Liver (tissue), 9 donors: Measurements from ENCODE around the gene SLC34A3. TPM values are rescaled to one million over a fixed set of nuclear protein-coding genes. Genes with fewer than 3 reads are reported as not detected.

Source experiments
- DNase-seq: peaks from one replicate; pipeline ENCODE4 v3.0.0-alpha.2; 2017; ENCODE audit warnings: low spot score
- H3K27ac ChIP-seq, 2 donors: one replicate each; pipeline ENCODE4 v1.7.0; 2013; ENCODE audit warnings: inconsistent platforms in 2 of 2, low read length in 2 of 2, control low read depth in 1 of 2, low read depth in 1 of 2, mild to moderate bottlenecking in 1 of 2
- H3K27me3 ChIP-seq, 4 donors: one replicate each; pipeline versions ENCODE4 v1.6.1 to v1.7.0; 2013; ENCODE audit warnings: low read length in 3 of 4, inconsistent platforms in 1 of 4, mild to moderate bottlenecking in 1 of 4, moderate library complexity in 1 of 4; ENCODE audit not compliant: control insufficient read depth in 4 of 4, insufficient read depth in 4 of 4
- H3K36me3 ChIP-seq, 4 donors: one replicate each; pipeline versions ENCODE4 v1.6.1 to v1.7.0; 2013; ENCODE audit warnings: low read length in 3 of 4, mild to moderate bottlenecking in 3 of 4, low read depth in 1 of 4, moderate library complexity in 1 of 4; ENCODE audit not compliant: control insufficient read depth in 4 of 4, insufficient read depth in 3 of 4
- H3K4me1 ChIP-seq, 4 donors: one replicate each; pipeline versions ENCODE4 v1.6.1 to v1.7.0; 2013; ENCODE audit warnings: low read length in 3 of 4, mild to moderate bottlenecking in 3 of 4, moderate library complexity in 1 of 4; ENCODE audit not compliant: control insufficient read depth in 4 of 4, insufficient read depth in 4 of 4
- H3K4me3 ChIP-seq, 3 donors: one replicate each; pipeline versions ENCODE4 v1.6.1 to v1.7.0; 2013; ENCODE audit warnings: low read length in 3 of 3, control low read depth in 1 of 3, low read depth in 1 of 3, mild to moderate bottlenecking in 1 of 3
- H3K9ac ChIP-seq, 2 donors: one replicate each; pipeline ENCODE4 v1.7.0; 2013; ENCODE audit warnings: low read length in 2 of 2, mild to moderate bottlenecking in 2 of 2, moderate library complexity in 2 of 2, control low read depth in 1 of 2, low read depth in 1 of 2
- H3K9me3 ChIP-seq, 4 donors: one replicate each; pipeline versions ENCODE4 v1.6.1 to v1.7.0; 2013; ENCODE audit warnings: low read length in 3 of 4; ENCODE audit not compliant: control insufficient read depth in 4 of 4
- EGR1 ChIP-seq, 2 donors: IDR thresholded peaks; 2 replicates each; pipeline ENCODE4 v1.6.1; 2016 to 2018; ENCODE audit warnings: antibody characterized with exemption in 2 of 2, low read depth in 2 of 2
- FOXA1 ChIP-seq: IDR thresholded peaks from 2 replicates; pipeline ENCODE4 v1.6.1; 2016; ENCODE audit warnings: antibody characterized with exemption
- FOXA2 ChIP-seq: IDR thresholded peaks from 2 replicates; pipeline ENCODE4 v1.6.1; 2016; ENCODE audit warnings: antibody characterized with exemption
- GABPA ChIP-seq, 2 donors: IDR thresholded peaks in 1 of 2; conservative IDR thresholded peaks in 1 of 2; 2 replicates each; pipeline ENCODE4 v1.6.1; 2016; ENCODE audit warnings: antibody characterized with exemption in 2 of 2, mild to moderate bottlenecking in 1 of 2, moderate library complexity in 1 of 2
- HNF4A ChIP-seq, 2 donors: conservative IDR thresholded peaks; 2 replicates each; pipeline ENCODE4 v1.6.1; 2016; ENCODE audit warnings: antibody characterized with exemption in 2 of 2, mild to moderate bottlenecking in 2 of 2
- HNF4G ChIP-seq: IDR thresholded peaks from 2 replicates; pipeline ENCODE4 v1.6.1; 2016; ENCODE audit warnings: antibody characterized with exemption
- JUND ChIP-seq, 2 donors: IDR thresholded peaks; 2 replicates each; pipeline ENCODE4 v1.6.1; 2016; ENCODE audit warnings: antibody characterized with exemption in 2 of 2
- RAD21 ChIP-seq, 2 donors: IDR thresholded peaks; 2 replicates each; pipeline ENCODE4 v1.6.1; 2016; ENCODE audit warnings: antibody characterized with exemption in 2 of 2, mild to moderate bottlenecking in 2 of 2
- RXRA ChIP-seq, 2 donors: IDR thresholded peaks; 2 replicates each; pipeline ENCODE4 v1.6.1; 2017 to 2018; ENCODE audit warnings: antibody characterized with exemption in 2 of 2, mild to moderate bottlenecking in 1 of 2
- SP1 ChIP-seq: IDR thresholded peaks from 2 replicates; pipeline ENCODE4 v1.6.1; 2018; ENCODE audit warnings: antibody characterized with exemption, mild to moderate bottlenecking
- TAF1 ChIP-seq: conservative IDR thresholded peaks from 2 replicates; pipeline ENCODE4 v1.6.1; 2016; ENCODE audit warnings: antibody characterized with exemption, mild to moderate bottlenecking
- YY1 ChIP-seq: IDR thresholded peaks from 2 replicates; pipeline ENCODE4 v1.6.1; 2016; ENCODE audit warnings: antibody characterized with exemption, mild to moderate bottlenecking
- WGBS: extraction: QIAGEN DNeasy Blood & Tissue Kit; methylation state at CpG from one replicate; pipeline ENCODE4 v1.1.7; 2013; 5-methylcytosine and 5-hydroxymethylcytosine counted together
- polyA plus RNA-seq, 2 donors: library from polyadenylated mRNA; stranded (reverse) in 1 of 2; unstranded in 1 of 2; fragments of 200-250 nt in 1 of 2; fragments of >200 nt in 1 of 2; fragmentation: Nextera tagmentation in 1 of 2; extraction: Ambion mirVana in 1 of 2; gene quantifications; one replicate each; pipeline versions ENCODE4 v1.2.1 to v1.2.3, GENCODE V29; 2013 to 2015
- total RNA-seq, 2 donors: library from RNA; depleted of rRNA; stranded (reverse); fragments of >200 nt; gene quantifications; one replicate each; pipeline ENCODE4 v1.2.3, GENCODE V29; 2014
- TF ChIP-seq, protein P1 (sequence below): IDR thresholded peaks from 2 replicates; pipeline ENCODE4 v1.6.1; 2016; ENCODE audit warnings: antibody characterized with exemption
- TF ChIP-seq, protein P2 (sequence below): fragments of 150-350 bp; IDR thresholded peaks from 2 replicates; pipeline ENCODE4 v1.5.1; 2017; ENCODE audit warnings: improper control_type of control experiment, low read depth, low read length; ENCODE audit not compliant: missing input control
- TF ChIP-seq, protein P3 (sequence below): IDR thresholded peaks from 2 replicates; pipeline ENCODE4 v1.6.1; 2016; ENCODE audit warnings: antibody characterized with exemption
- TF ChIP-seq, protein P4 (sequence below): IDR thresholded peaks from 2 replicates; pipeline ENCODE4 v1.6.1; 2016; ENCODE audit warnings: antibody characterized with exemption
- donor health status: healthy.
- donor health status: healthy.
- donor health status: healthy.
- donor health status: healthy.
- donor health status: healthy.

Gene SLC34A3
- total and polyA plus RNA-seq, 4 donors, result not detected

DNA sequence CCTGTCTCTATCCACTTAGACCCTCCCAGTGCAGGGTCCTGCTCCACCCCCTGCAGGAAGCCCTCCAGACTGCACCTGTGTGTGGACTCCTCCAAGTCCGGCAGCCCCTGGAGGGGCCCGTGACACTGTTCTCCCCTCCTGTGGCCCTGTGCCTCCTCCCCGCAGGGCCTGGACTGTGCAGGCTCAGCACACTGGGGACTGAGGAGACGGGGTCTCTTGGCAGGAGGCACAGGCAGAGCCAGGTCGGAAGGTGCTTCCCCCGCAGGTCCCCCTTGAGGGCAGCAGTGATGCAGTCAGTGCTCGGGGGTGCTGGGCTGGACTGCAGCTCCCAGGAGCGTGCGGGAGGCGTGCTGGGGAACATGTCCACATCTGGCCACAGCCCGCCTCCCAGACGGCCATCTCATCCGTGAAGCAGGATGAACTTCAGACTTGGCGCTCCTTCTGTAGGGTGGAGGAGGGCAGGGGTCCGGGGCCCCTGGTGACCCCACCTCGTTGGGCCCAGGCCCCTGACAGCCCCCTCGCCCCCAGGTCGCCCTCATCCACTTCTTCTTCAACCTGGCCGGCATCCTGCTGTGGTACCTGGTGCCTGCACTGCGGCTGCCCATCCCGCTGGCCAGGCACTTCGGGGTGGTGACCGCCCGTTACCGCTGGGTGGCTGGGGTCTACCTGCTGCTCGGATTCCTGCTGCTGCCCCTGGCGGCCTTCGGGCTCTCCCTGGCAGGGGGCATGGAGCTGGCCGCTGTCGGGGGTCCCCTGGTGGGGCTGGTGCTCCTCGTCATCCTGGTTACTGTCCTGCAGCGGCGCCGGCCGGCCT is 4.9 kb downstream of the SLC34A3 start:
- Histone ChIP-seq H3K27ac (no peak overlapping the region), H3K27me3 (no peaks in the 10 kb centered on the region), H3K9ac (no peak overlapping the region), H3K4me3 (no peak overlapping the region), H3K36me3 (no peaks in the 10 kb centered on the region), H3K9me3 (no peaks in the 10 kb centered on the region), H3K4me1 (peaks cover 5 to 26% (median 8%) of the 10 kb centered on the region in 4 donors)
- no peak for TF ChIP-seq EGR1 (IDR thresholded peaks at IDR 0.05; ENCODE audit: low read depth in 2 of 2)
- TF ChIP-seq HNF4A (conservative IDR thresholded peaks at IDR 0.05), result no peak
- TF ChIP-seq RAD21 (IDR thresholded peaks at IDR 0.05), result no peak
- TF ChIP-seq, protein P1, sequence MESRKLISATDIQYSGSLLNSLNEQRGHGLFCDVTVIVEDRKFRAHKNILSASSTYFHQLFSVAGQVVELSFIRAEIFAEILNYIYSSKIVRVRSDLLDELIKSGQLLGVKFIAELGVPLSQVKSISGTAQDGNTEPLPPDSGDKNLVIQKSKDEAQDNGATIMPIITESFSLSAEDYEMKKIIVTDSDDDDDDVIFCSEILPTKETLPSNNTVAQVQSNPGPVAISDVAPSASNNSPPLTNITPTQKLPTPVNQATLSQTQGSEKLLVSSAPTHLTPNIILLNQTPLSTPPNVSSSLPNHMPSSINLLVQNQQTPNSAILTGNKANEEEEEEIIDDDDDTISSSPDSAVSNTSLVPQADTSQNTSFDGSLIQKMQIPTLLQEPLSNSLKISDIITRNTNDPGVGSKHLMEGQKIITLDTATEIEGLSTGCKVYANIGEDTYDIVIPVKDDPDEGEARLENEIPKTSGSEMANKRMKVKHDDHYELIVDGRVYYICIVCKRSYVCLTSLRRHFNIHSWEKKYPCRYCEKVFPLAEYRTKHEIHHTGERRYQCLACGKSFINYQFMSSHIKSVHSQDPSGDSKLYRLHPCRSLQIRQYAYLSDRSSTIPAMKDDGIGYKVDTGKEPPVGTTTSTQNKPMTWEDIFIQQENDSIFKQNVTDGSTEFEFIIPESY, result no peak
- no peak for TF ChIP-seq TAF1
- no peak for DNase-seq
- WGBS, result 63% methylated on average over 35 of the region's 35 CpGs

DNA sequence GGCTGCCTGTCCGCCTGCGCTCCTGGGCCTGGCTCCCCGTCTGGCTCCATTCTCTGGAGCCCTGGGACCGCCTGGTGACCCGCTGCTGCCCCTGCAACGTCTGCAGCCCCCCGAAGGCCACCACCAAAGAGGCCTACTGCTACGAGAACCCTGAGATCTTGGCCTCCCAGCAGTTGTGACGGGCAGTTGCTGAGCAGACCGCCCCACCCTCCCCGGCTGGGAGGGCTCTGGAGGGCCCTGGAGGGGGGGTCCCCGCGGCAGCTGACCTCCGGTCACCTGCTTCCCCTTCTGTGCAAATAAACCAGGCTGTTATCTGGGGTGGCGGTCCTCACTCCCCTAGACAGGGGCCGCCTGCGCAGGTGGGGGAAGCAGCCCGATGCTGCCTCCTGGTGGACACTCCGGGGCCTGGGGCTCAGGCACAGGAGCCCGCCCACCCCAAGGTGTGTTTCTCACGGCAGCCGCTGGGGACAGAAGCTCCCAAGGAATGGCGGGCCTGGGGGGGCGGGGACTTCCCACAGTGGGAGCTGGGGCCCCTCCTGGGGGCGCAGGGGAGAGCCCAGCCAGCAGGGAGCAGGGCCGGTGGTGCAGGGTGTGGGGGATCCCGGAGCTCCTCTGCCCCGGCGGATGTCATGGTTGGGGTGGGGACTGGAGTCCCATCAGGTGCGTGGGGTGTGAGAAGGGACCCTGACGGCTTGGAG is 5.7 kb downstream of the SLC34A3 start:
- Histone ChIP-seq H3K27ac (no peak overlapping the region), H3K4me3 (no peak overlapping the region), H3K9me3 (no peaks in the 10 kb centered on the region), H3K36me3 (no peaks in the 10 kb centered on the region), H3K27me3 (no peaks in the 10 kb centered on the region), H3K9ac (no peak overlapping the region), H3K4me1 (peaks cover 5 to 26% (median 8%) of the 10 kb centered on the region in 4 donors)
- TF ChIP-seq, protein P2, sequence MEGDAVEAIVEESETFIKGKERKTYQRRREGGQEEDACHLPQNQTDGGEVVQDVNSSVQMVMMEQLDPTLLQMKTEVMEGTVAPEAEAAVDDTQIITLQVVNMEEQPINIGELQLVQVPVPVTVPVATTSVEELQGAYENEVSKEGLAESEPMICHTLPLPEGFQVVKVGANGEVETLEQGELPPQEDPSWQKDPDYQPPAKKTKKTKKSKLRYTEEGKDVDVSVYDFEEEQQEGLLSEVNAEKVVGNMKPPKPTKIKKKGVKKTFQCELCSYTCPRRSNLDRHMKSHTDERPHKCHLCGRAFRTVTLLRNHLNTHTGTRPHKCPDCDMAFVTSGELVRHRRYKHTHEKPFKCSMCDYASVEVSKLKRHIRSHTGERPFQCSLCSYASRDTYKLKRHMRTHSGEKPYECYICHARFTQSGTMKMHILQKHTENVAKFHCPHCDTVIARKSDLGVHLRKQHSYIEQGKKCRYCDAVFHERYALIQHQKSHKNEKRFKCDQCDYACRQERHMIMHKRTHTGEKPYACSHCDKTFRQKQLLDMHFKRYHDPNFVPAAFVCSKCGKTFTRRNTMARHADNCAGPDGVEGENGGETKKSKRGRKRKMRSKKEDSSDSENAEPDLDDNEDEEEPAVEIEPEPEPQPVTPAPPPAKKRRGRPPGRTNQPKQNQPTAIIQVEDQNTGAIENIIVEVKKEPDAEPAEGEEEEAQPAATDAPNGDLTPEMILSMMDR, result peak; percentile 100
- TF ChIP-seq YY1 (no peak), JUND (IDR thresholded peaks at IDR 0.05) (no peak), SP1 (no peak), HNF4A (conservative IDR thresholded peaks at IDR 0.05) (no peak), FOXA1 (no peak), FOXA2 (no peak), RXRA (IDR thresholded peaks at IDR 0.05) (no peak), HNF4G (no peak), RAD21 (IDR thresholded peaks at IDR 0.05) (peak; percentile 89 to 93), GABPA (IDR thresholded peaks at IDR 0.05 in 1 of 2, conservative IDR thresholded peaks at IDR 0.05 in 1 of 2) (no peak)
- TF ChIP-seq, protein P3, sequence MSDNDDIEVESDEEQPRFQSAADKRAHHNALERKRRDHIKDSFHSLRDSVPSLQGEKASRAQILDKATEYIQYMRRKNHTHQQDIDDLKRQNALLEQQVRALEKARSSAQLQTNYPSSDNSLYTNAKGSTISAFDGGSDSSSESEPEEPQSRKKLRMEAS, result no peak
- TF ChIP-seq, protein P4, sequence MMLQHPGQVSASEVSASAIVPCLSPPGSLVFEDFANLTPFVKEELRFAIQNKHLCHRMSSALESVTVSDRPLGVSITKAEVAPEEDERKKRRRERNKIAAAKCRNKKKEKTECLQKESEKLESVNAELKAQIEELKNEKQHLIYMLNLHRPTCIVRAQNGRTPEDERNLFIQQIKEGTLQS, result no peak
- DNase-seq, result peak; percentile 92
- WGBS, result 13% methylated on average over 31 of the region's 31 CpGs
